ENCODE measurements around the gene WNT10A. TPM values are rescaled to one million over a fixed set of nuclear protein-coding genes. Genes with fewer than 3 reads are reported as not detected.

The WNT10A gene
- total RNA-seq, 1 donor, result not detected

- H3K4me2 ChIP-seq (ENCODE audit: insufficient read depth, low read length), result no peak overlapping the region
- H3K27me3 ChIP-seq (ENCODE audit: insufficient read depth, low read length), result peaks cover 48% of the 10 kb centered on the region
- peak; percentile 64 for DNase-seq (ENCODE audit: insufficient read length, low spot score, missing footprints)
- H3K79me2 ChIP-seq (ENCODE audit: insufficient read depth, low read length), result no peaks in the 10 kb centered on the region
- no peak overlapping the region for H3K4me3 ChIP-seq (ENCODE audit: insufficient read depth, low read length)
- no peak overlapping the region for H3K27ac ChIP-seq (ENCODE audit: low read depth, low read length)
- H3K36me3 ChIP-seq (ENCODE audit: insufficient read depth, low read length), result no peaks in the 10 kb centered on the region
- no peak for TF ChIP-seq CTCF (IDR thresholded peaks at IDR 0.05; ENCODE audit: extremely low read depth, low read depth, low read length)
- peaks cover 6% of the 10 kb centered on the region for H3K4me1 ChIP-seq (ENCODE audit: insufficient read depth, low read length)
- H3K9me3 ChIP-seq (ENCODE audit: low read depth, low read length), result no peaks in the 10 kb centered on the region
- H2AFZ ChIP-seq (ENCODE audit: low read length), result no peak overlapping the region
- H4K20me1 ChIP-seq (ENCODE audit: insufficient read depth, low read length), result no peaks in the 10 kb centered on the region
Measured at GRCh38 chr2:218891275-218892135, 10.9 kb downstream of the WNT10A start.

GRCh38 chr2:218892693-218893348, 12.2 kb downstream of the WNT10A start:
- Histone ChIP-seq H3K79me2 (ENCODE audit: insufficient read depth, low read length) (no peaks in the 10 kb centered on the region), H4K20me1 (ENCODE audit: insufficient read depth, low read length) (no peaks in the 10 kb centered on the region), H3K27ac (ENCODE audit: low read depth, low read length) (no peak overlapping the region), H2AFZ (ENCODE audit: low read length) (peak overlapping the region; percentile 75), H3K4me3 (ENCODE audit: insufficient read depth, low read length) (peak overlapping the region; percentile 57), H3K4me2 (ENCODE audit: insufficient read depth, low read length) (peak overlapping the region; percentile 78), H3K9me3 (ENCODE audit: low read depth, low read length) (no peaks in the 10 kb centered on the region), H3K36me3 (ENCODE audit: insufficient read depth, low read length) (no peaks in the 10 kb centered on the region), H3K4me1 (ENCODE audit: insufficient read depth, low read length) (peaks cover 6% of the 10 kb centered on the region), H3K27me3 (ENCODE audit: insufficient read depth, low read length) (peaks cover 59% of the 10 kb centered on the region)
- DNase-seq (ENCODE audit: insufficient read length, low spot score, missing footprints), result peak; percentile 96
- peak; percentile 13 for TF ChIP-seq CTCF (IDR thresholded peaks at IDR 0.05; ENCODE audit: extremely low read depth, low read depth, low read length)

- Histone ChIP-seq H3K79me2 (ENCODE audit: insufficient read depth, low read length) (no peaks in the 10 kb centered on the region), H3K27me3 (ENCODE audit: insufficient read depth, low read length) (peaks cover 59% of the 10 kb centered on the region), H2AFZ (ENCODE audit: low read length) (peak overlapping the region; percentile 75), H4K20me1 (ENCODE audit: insufficient read depth, low read length) (no peaks in the 10 kb centered on the region), H3K4me2 (ENCODE audit: insufficient read depth, low read length) (peak overlapping the region; percentile 78), H3K9me3 (ENCODE audit: low read depth, low read length) (no peaks in the 10 kb centered on the region), H3K27ac (ENCODE audit: low read depth, low read length) (no peak overlapping the region), H3K36me3 (ENCODE audit: insufficient read depth, low read length) (no peaks in the 10 kb centered on the region), H3K4me1 (ENCODE audit: insufficient read depth, low read length) (peaks cover 6% of the 10 kb centered on the region), H3K4me3 (ENCODE audit: insufficient read depth, low read length) (peak overlapping the region; percentile 57)
- peak; percentile 66 for DNase-seq (ENCODE audit: insufficient read length, low spot score, missing footprints)
- TF ChIP-seq CTCF (IDR thresholded peaks at IDR 0.05; ENCODE audit: extremely low read depth, low read depth, low read length), result no peak
Measured at GRCh38 chr2:218893349-218894150, 12.9 kb downstream of the WNT10A start.

Measured in osteoblast (primary cell).